A673 (cell line): ENCODE results near the gene NEDD9. TPM values are rescaled to one million over a fixed set of nuclear protein-coding genes. Genes with fewer than 3 reads are reported as not detected.
A peak's percentile ranks its signal among the peaks of the same experiment; 100 is the strongest.

Experiments used
- BruUV-seq: library from RNA; stranded (reverse); fragments of 400-500 nt; replicated peaks from 2 replicates; lab custom pipeline; 2021; lab: Mats Ljungman, UMichigan
- CTCF ChIA-PET: fragments of 300-600 bp; sonication (Branson Sonifier 250); formaldehyde crosslinking; loops from one replicate; lab custom pipeline; 2022; ENCODE audit warnings: antibody characterized with exemption; lab: Charles Lee
- POLR2A ChIA-PET: fragments of 300-600 bp; sonication (Branson Sonifier 250); formaldehyde crosslinking; loops from one replicate; lab custom pipeline; 2022; ENCODE audit warnings: antibody characterized with exemption; ENCODE audit not compliant: low non-redundant PET; lab: Charles Lee
- DNase-seq: peaks from one replicate; pipeline ENCODE4 v3.0.0-alpha.2; 2015; ENCODE audit warnings: low spot score
- H3K27ac ChIP-seq: fragments of 200-600 bp; sonication (generic); 2 replicates; pipeline ENCODE4 v1.5.1; 2016; ENCODE audit warnings: mixed run types, low read depth, mild to moderate bottlenecking, mixed read lengths, antibody characterized with exemption, low read length; ENCODE audit not compliant: poor library complexity, severe bottlenecking
- H3K27me3 ChIP-seq: fragments of 200-600 bp; sonication (generic); replicated peaks from 2 replicates; pipeline ENCODE4 v1.6.1; 2017; ENCODE audit warnings: mixed run types, low read depth, mild to moderate bottlenecking, mixed read lengths, antibody characterized with exemption, low read length; ENCODE audit not compliant: insufficient read depth, poor library complexity
- H3K36me3 ChIP-seq: fragments of 200-600 bp; sonication (generic); 2 replicates; pipeline ENCODE4 v1.6.1; 2016; ENCODE audit warnings: mixed run types, mild to moderate bottlenecking, mixed read lengths, antibody characterized with exemption, low read length; ENCODE audit not compliant: insufficient read depth, poor library complexity, severe bottlenecking
- H3K4me1 ChIP-seq: fragments of 200-600 bp; sonication (generic); 2 replicates; pipeline ENCODE4 v1.6.1; 2017; ENCODE audit warnings: mixed run types, mild to moderate bottlenecking, mixed read lengths, antibody characterized with exemption, low read length; ENCODE audit not compliant: insufficient read depth, poor library complexity, severe bottlenecking
- H3K4me3 ChIP-seq: fragments of 200-600 bp; sonication (generic); 2 replicates; pipeline ENCODE4 v1.5.1; 2016; ENCODE audit warnings: low read depth, mixed run types, mild to moderate bottlenecking, mixed read lengths, low read length; ENCODE audit not compliant: poor library complexity, severe bottlenecking
- H3K9me3 ChIP-seq: fragments of 200-600 bp; sonication (generic); 2 replicates; pipeline ENCODE4 v1.6.1; 2016; ENCODE audit warnings: mixed run types, low read depth, mild to moderate bottlenecking, mixed read lengths, antibody characterized with exemption, low read length; ENCODE audit not compliant: poor library complexity, severe bottlenecking
- EZH2 ChIP-seq: fragments of 200-600 bp; sonication (generic); IDR thresholded peaks from 2 replicates; pipeline ENCODE4 v1.6.1; 2017; ENCODE audit warnings: borderline replicate concordance, low read depth, mild to moderate bottlenecking, mixed read lengths, antibody characterized with exemption, low read length; ENCODE audit not compliant: poor library complexity, severe bottlenecking
- intact Hi-C: fragments of 100-400 bp; cut with micrococcal nuclease; formaldehyde crosslinking; loops from one replicate; pipeline ENCODE4 v1.10.0; 2022; ENCODE audit not compliant: unreplicated experiment
- total RNA-seq: library from RNA; stranded (reverse); gene quantifications from 2 replicates; pipeline ENCODE4 v1.2.3, GENCODE V29; 2021
- TF ChIP-seq, protein P1 (sequence below): fragments of 300-800, 200-600 bp; sonication (generic); conservative IDR thresholded peaks from 2 replicates; pipeline ENCODE4 v1.5.1; 2017; ENCODE audit warnings: low read depth, mild to moderate bottlenecking, antibody characterized with exemption, low read length, moderate library complexity, mixed read lengths

The NEDD9 gene
- total RNA-seq, 1 experiment from 2014 or later, result 6.6 TPM

DNA sequence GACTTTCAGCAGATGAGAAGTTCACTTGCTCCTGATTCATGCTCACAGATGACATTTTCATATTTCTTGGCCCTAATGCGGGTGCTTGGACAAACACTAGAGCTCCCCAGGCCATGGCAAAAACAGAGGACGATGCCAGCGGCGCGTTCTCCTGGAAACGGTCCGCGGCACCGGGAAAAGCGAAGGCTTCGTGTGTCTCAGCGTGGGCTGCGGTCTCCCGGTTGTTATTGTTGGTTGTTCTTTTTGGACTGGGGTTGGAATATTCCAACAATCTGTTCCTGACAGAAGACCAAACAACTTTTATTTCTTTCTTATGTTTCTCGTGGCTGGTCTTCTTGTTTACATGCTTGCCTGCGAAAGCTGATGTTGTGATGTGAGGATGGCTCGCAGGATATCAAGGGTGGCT is 46.8 kb upstream of the NEDD9 start:
- TF ChIP-seq EZH2, result no peak
- TF ChIP-seq, protein P1, sequence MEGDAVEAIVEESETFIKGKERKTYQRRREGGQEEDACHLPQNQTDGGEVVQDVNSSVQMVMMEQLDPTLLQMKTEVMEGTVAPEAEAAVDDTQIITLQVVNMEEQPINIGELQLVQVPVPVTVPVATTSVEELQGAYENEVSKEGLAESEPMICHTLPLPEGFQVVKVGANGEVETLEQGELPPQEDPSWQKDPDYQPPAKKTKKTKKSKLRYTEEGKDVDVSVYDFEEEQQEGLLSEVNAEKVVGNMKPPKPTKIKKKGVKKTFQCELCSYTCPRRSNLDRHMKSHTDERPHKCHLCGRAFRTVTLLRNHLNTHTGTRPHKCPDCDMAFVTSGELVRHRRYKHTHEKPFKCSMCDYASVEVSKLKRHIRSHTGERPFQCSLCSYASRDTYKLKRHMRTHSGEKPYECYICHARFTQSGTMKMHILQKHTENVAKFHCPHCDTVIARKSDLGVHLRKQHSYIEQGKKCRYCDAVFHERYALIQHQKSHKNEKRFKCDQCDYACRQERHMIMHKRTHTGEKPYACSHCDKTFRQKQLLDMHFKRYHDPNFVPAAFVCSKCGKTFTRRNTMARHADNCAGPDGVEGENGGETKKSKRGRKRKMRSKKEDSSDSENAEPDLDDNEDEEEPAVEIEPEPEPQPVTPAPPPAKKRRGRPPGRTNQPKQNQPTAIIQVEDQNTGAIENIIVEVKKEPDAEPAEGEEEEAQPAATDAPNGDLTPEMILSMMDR, result no peak
- Histone ChIP-seq H3K27me3 (no peaks in the 10 kb centered on the region), H3K9me3 (no peaks in the 10 kb centered on the region), H3K4me1 (peaks cover 11% of the 10 kb centered on the region), H3K4me3 (no peak overlapping the region), H3K36me3 (no peaks in the 10 kb centered on the region), H3K27ac (no peak overlapping the region)
- BruUV-seq, result no TSS peak
- POLR2A ChIA-PET, result no interaction called here
- no peak for DNase-seq
- CTCF ChIA-PET, result no interaction called here
- intact Hi-C loops, result no loop called here

DNA sequence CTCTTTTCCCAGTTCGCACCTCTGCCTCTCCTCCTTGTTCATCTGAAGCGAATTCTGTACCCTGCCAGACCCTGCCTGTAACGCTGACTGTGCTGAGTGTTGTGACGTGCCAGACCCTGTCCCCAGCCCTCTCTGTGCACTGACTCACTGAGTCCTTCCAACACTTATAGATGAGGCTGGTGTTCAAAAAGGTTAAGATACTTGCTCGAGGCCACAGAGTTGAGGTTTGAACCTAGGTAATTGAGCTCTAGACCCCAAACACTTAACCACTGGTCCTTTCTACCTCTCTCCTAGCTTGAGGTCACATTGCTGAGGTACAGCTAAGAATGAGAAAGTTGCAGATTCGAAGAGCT is 45.7 kb upstream of the NEDD9 start:
- POLR2A ChIA-PET, result no interaction called here
- no peak overlapping the region for H3K27ac ChIP-seq
- intact Hi-C loops, result no loop called here
- no peaks in the 10 kb centered on the region for H3K27me3 ChIP-seq
- BruUV-seq, result no TSS peak
- H3K4me3 ChIP-seq, result no peak overlapping the region
- CTCF ChIA-PET, result no interaction called here
- peaks cover 11% of the 10 kb centered on the region for H3K4me1 ChIP-seq
- no peak for DNase-seq
- no peaks in the 10 kb centered on the region for H3K36me3 ChIP-seq
- H3K9me3 ChIP-seq, result no peaks in the 10 kb centered on the region
- no peak for TF ChIP-seq EZH2

DNA sequence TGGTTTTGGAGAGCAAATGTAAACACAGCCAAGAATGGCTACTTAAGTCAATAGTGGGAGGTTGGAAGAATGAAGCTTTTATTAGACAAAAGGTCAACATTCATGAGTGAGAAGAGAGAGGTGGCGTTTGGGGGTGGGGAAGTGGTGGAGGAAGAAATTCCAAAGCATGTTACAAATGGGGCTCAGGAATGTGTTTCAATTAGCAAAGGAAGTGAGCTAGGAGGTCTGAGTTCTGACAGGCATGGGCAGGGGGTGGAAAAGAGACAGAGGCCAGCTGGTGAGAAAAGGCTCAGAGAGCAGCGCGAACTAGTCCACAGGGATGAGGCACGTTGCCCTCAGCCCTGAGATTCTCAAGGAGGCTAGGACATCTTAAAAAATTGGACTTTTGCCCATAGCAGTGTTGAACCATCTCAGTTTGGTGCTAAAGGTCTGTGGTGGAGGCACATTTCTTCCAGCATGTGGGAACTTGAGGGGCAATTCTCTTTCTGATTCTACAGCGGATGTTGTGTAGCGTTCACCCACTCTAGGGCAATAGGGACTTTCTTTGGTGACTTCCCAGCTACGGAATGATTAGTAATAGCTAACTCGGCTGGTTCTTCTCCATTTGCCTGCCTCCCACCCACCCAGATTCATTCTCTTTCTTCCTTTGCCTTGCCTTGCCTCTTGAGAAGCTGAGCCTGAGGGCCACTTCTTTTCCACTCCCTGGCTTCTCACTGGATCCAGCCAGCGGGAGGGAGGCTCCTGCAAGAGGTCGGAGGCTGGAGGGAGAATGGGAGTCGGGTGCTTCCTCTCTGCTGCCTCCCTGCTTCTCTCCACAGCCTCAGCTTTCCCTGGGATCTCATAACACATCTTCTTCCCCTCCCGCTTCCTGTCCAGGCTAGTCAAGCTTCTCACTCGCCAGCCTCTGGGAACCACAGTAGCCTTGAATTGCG is 45.1 kb upstream of the NEDD9 start:
- intact Hi-C loops, result no loop called here
- POLR2A ChIA-PET, result no interaction called here

More for the DNA sequence above, 45.1 kb upstream of the NEDD9 start:
- CTCF ChIA-PET, result no interaction called here
- no peak for TF ChIP-seq EZH2
- TF ChIP-seq, protein P1, result no peak
- DNase-seq, result peak; percentile 61
- H3K9me3 ChIP-seq, result no peaks in the 10 kb centered on the region
- BruUV-seq, result no TSS peak
- H3K36me3 ChIP-seq, result no peaks in the 10 kb centered on the region
- no peak overlapping the region for H3K4me3 ChIP-seq
- H3K27me3 ChIP-seq, result no peaks in the 10 kb centered on the region
- peaks cover 11% of the 10 kb centered on the region for H3K4me1 ChIP-seq
- no peak overlapping the region for H3K27ac ChIP-seq
